Fibroblast of upper back skin (primary cell): ENCODE results near the gene GPR22.

Source experiments
- DNase-seq: peaks from one replicate; pipeline ENCODE4 v3.0.0-alpha.2; 2013

Gene GPR22

DNA sequence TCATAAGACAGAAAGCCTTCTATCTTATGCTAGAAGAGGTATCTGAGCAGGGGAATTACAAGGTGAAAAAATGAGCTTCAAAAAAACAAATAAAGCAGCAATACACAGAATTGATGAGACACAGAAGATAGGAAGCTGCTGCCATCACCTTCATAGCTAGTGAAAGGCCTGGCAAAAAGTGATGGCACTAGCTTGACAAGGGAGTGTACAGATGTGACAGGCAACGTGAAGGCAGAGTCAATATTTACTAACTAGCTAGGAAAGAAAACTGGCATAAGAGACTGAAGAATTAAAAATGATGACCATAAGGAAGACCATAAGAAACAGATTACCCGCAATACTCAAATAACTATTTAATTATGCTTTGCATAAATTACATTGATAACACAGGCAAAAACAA is 9.4 kb downstream of the GPR22 start:
- DNase-seq = no peak

DNA sequence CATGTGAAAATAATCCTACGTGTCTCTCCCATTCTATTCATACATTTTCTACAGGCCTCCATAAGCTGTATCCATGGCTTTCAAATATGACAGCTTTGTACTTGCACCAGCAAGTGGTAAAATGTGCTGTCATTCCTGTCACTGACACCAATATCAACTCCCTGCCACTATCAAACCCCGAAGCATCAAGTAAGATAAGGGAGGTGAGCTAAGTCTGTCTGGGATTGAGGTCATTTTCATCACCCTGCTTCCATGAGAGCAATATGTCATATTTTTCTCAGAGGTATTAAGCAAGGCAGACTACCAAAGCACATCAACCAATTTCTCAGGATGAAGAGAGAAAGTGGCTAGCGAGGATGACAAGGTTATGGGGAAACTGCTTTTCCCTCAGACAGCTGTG is 11.1 kb downstream of the GPR22 start:
- no peak for DNase-seq

DNA sequence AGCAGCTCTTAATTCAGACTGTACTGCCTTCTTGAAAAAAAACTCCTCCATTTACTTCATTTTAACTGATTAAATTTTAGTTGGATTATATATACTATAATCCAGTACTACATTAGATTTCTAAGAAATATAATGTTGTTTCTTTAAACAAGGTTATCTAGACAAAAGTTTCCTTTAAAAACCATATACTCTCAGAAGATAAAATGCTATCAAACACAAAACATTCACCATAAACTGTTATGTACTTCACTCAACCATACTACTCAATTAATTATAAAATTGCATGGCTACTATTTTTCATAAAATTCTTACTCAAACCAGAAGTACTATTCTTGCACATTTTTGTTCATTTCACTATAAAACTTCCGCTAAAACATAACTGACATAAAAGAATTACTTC is 12.7 kb downstream of the GPR22 start:
- no peak for DNase-seq

DNA sequence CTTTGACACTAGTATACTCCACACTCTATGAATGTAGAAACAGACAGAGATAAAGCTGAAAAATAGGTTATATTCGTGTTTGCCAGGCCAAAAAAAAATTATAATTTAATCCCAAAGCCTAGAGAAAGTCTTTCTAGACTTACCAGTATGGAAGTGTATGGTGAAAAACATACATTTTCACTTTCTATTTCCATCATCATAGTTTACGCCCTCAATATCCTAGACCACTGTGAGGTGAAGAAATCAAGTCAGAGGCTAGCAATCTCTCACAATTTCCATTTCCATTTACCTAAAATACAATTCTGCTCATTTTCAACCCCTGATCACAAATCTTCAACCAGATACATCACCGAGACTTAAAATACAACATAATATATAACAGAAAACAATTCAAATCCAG is 16.2 kb downstream of the GPR22 start:
- DNase-seq = no peak

DNA sequence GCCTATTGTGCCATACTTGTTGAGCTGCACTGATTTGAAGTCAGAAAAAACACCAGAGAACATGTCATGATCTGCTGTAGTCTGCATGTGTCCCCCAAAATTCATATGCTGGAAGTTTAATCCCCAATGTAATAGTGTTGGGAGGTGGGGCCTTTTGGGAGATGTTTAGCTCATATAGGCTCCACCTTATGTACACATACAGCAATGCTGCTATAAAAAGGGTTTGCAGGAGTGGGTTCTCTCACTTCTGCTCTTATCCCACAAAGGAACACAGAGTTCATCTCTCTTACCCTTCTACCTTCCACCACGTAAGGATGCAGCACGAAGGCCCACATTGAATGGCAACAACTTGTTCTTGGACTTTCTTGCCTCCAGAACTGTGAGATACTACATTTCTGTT is 23.0 kb downstream of the GPR22 start:
- no peak for DNase-seq

DNA sequence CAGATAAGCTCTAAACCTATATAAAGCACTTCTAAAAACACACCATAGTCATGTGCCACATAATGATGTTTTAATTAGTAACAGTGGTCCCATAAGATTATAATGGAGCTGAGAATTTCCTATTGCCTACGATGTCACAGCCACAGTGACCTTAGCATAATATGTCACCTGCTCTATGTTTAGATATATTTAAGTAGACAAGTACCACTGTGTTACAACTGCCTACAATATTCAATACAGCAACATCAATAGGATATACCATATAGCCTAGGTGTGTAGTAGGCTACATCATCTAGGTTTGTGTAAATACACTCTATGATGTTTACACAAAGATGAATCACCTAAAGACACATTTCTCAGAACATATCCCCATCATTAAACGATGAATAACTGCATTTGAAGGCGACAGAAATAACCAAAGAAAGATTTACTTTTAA is 24.5 kb downstream of the GPR22 start:
- DNase-seq = no peak

DNA sequence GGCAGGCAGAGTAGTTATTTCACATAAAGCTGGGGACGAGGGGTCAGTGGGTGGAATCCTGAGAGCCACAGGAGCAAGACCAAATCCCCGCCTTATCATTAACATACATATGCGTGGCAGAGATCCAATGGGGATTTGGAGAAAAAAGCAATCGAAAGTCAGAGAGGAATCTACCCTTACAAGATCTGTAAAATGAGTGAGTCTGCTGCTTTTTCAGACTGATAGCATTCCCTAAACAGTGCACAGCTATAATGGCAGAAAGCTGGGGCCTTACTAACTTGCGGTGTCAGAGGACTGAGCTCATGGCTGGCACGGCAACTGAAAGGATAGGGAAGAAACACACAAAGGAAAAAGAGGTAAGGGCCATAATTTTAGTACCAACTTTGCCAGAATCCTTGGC is 25.0 kb downstream of the GPR22 start:
- no peak for DNase-seq

DNA sequence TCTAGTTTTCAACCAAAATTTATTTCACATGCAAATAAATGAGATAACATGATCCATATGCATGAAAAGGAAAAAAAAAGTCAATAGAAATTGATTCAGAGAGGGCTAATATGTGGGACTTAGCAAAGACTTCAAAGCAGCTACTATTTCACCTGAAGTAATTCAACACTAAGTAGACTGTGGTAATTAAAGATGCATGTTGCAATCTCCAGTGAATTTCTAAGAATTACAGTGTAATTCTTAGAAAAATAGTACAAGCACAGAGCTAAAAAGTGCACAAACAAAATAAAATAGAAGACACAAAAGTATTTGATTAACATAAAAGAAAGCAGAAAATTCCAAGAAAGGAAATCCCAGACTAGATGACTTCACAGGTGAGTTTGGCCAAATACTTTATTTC is 25.7 kb downstream of the GPR22 start:
- no peak for DNase-seq

DNA sequence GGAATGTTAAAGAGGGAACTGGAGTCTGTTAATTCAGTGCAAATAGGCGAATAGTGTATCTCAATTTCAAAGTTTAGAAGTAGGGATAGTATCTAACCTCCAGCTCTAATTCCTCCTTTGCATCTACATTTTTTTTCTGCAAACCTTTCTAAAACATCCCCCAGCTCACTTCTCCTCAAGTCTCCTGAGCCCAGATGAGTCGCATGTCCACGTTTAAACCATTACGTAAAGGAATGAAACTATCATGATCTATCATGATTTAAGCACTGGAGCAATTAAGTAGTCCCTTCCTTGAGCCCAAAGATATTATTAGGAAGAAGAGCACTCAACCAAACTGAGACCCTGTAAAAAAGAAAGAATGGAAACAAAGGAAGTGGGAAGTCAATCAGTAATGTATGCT is 29.9 kb downstream of the GPR22 start:
- DNase-seq = peak; percentile 46

DNA sequence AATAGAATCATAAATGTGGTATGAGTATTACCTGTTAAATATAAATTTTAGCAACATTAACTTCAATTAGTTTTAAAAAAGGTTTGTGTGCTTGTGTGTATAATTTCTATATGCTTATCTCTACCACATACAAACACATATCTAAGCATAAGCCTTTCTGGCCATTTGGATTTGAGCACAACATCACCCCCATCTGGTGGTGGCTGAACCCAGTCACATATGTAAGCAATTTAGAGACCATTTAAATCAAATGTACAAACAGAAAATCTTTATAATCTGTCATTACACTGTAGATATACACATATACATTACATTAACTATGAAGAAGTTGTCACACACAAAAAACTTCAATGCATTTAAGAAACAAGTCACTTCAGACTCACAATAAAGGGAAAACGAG is 31.7 kb downstream of the GPR22 start:
- DNase-seq = peak; percentile 37

DNA sequence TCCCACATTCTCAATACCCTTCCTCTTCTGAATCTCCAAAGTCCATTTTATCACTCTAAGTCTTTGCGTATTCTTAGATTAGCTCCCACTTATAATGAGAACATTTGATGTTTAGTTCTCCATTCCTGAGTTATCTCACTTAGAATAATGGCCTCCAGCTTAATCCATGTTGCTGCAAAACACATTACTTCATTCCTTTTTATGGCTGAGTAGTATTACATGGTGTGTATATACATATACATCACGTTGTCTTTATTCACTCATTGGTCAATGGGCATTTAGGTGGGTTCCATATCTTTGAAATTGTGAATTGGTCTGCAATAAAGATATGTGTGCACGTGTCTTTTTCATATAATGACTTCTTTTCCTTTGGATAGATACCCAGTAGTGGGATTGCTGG is 32.3 kb downstream of the GPR22 start:
- no peak for DNase-seq

DNA sequence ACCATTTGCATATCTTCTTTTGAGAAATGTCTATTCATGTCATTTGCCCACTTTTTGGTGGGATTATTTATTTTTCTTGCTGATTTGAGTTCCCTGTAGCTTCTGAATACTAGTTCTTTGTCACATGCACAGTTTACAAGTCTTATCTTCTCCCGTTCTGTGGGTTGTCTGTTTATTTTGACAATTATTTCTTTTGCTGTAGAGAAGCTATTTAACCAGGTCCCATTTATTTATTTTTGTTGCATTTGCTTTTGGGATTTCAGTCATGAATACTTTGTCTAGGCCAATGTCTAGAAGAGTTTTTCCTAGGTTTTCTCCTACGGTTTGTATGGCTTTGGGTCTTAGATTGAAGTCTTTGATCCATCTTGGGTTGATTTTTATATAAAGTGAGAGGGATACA is 32.9 kb downstream of the GPR22 start:
- no peak for DNase-seq

DNA sequence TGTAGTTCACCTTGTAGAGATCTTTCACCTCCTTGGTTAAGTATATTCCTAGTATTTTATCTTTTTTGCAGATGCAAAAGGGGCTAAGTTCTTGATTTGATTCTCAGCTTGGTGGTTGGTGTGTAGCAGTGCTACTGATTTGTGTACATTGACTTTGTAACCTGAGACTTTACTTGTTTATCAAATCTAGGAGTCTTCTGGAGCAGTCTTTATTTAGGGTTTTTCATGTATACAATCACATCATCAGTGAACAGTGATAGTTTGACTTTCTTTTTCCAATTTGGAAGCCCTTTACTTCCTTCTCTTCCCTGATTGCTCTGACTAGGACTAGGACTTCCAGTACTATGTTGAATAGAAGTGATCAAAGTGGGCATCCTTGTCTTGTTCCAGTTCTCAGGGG is 33.8 kb downstream of the GPR22 start:
- DNase-seq = no peak

DNA sequence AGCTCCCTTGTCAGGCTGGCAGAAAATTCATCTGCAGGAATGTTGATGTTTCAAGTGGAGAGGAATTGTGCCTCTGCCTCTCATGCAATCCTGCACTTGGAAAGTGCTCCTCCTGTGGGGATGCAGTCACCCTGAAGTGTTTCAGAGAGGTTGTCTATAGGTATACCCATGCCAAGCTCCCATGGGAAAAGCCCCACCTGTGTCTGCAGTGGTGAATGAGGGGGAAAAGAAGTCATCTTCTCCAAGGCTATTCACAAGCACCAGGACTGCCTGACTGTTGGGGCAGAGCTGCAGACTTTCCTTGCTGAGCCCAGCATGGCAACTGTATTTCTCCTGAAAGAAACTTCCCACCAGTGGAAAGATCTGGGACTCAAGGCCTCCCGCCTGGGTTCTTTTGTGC is 35.5 kb downstream of the GPR22 start:
- no peak for DNase-seq

DNA sequence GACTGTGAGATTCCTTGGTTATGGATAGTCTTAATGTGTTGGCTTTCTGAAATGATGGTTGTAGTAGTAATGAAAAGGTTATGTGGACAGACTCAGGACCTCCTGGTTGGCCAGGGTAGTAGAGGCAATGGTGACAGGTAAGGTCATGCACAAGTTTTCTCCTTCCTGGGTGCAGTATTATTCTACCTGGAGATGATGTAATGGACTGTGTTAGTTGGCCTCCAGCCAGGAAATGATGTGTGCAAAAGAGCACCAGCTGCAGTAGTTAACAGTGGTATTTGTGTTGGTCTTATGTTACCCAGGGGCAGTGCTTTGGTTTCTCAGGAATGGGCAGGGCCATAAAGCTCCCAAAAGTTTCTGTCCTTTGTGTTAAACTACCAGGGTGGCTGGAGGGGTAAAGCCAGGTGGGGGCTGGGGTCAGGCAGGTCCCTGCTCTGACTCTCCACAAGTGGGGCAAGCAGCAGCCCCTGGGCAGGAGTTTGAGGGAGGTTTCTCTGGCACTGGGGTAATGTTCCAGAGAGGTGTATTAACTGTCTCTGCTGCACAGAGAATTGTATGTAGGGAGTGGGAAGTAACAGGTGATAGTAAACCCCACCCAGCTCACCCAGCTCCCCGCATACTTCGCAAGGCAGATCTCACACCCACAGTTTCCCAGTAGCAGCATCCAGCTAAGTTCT is 36.3 kb downstream of the GPR22 start:
- peak; percentile 10 for DNase-seq

DNA sequence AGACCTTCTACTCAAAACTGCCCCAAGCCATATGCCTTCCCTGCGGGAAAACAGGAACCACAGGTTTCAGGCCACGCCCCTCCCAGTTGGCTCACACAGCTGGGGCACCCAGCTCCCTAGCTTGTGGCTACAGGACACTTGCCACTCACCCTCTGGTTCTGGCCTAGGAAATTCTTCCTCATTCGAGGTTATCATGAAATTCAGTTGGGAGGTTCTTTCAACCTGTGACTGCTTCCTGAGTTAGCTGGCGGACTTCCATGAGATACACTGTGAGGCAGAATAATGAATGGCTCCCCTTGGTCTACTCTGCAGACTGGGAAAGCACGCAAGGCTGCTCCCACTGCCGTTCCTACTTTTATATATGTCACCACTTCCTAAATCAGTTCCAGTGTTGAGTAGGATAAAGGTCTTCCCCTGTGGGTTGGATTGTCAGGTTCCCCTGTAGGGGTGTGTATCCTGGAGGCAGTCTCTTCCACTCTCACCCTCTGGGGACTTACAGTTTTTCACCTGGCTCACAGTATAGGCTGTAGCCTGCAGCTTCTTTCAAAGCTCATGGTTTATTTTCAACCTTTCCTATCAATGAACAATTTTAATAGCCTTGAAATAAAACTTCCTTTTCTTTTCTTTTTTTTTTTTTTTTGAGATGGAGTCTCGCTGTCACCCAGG is 37.0 kb downstream of the GPR22 start:
- peak; percentile 59 for DNase-seq
